T-cell (primary cell): ENCODE results near the gene ATP6V0E2. TPM values are rescaled to one million over a fixed set of nuclear protein-coding genes. Genes with fewer than 3 reads are reported as not detected.

Source experiments
- ATAC-seq, 4 experiments: fragments of 200-7000 bp in 3 of 4; fragments of 150-1000 bp in 1 of 4; cut with Tn5 transposase; replicated peaks in 1 of 4; 1 replicate in 3 of 4; 2 replicates in 1 of 4; pipeline ENCODE4 v1.10.0; 2021; ENCODE audit warnings: moderate library complexity in 3 of 4, mild to moderate bottlenecking in 2 of 4, moderate number of reproducible peaks in 1 of 4
- CTCF ChIA-PET, 2 donors: fragments of 300-600 bp; sonication (Branson Sonifier 250); formaldehyde crosslinking; loops; one replicate each; lab custom pipeline; 2022; ENCODE audit warnings: antibody characterized with exemption in 2 of 2; lab: Charles Lee
- POLR2A ChIA-PET, 2 donors: fragments of 300-600 bp; sonication (Branson Sonifier 250); formaldehyde crosslinking; loops; one replicate each; lab custom pipeline; 2022; ENCODE audit warnings: antibody characterized with exemption in 2 of 2; lab: Charles Lee
- DNase-seq, 35 experiments: peaks; one replicate each; pipeline versions ENCODE4 v3.0.0 to v3.0.0-alpha.2; 2013 to 2023
- H3K27ac ChIP-seq: one replicate; pipeline ENCODE4 v1.5.1; 2013; ENCODE audit warnings: low read length
- H3K27me3 ChIP-seq, 2 experiments: replicated peaks in 1 of 2; 1 replicate in 1 of 2; 2 replicates in 1 of 2; pipeline versions ENCODE4 v1.6.1 to v1.7.0; 2013; ENCODE audit warnings: low read length in 1 of 2, mixed read lengths in 1 of 2; ENCODE audit not compliant: control insufficient read depth in 2 of 2, insufficient read depth in 2 of 2; ENCODE audit errors: extremely low read depth in 1 of 2
- H3K36me3 ChIP-seq, 2 donors: 1 replicate in 1 of 2; 2 replicates in 1 of 2; pipeline versions ENCODE4 v1.6.1 to v1.7.0; 2013; ENCODE audit warnings: low read length in 1 of 2; ENCODE audit not compliant: control insufficient read depth in 2 of 2, insufficient read depth in 1 of 2; ENCODE audit errors: extremely low read depth in 1 of 2
- H3K4me1 ChIP-seq, 2 experiments: 1 replicate in 1 of 2; 2 replicates in 1 of 2; pipeline versions ENCODE4 v1.6.1 to v1.7.0; 2013; ENCODE audit warnings: low read length in 2 of 2, mixed read lengths in 1 of 2; ENCODE audit not compliant: insufficient read depth in 2 of 2, control insufficient read depth in 1 of 2; ENCODE audit errors: extremely low read depth in 1 of 2
- H3K4me3 ChIP-seq, 2 donors: 1 replicate in 1 of 2; 2 replicates in 1 of 2; pipeline versions ENCODE4 v1.5.1 to v1.7.0; 2013; ENCODE audit warnings: mild to moderate bottlenecking in 2 of 2, low read length in 1 of 2, moderate library complexity in 1 of 2; ENCODE audit not compliant: control insufficient read depth in 1 of 2; ENCODE audit errors: extremely low read depth in 1 of 2
- H3K9me3 ChIP-seq: 2 replicates; pipeline ENCODE4 v1.7.0; 2013
- H3K27ac Mint-ChIP-seq, 2 donors: one replicate each; pipeline ENCODE4 v1.8.0; 2020 to 2021; ENCODE audit warnings: mild to moderate bottlenecking in 2 of 2, mixed read lengths in 2 of 2
- H3K27me3 Mint-ChIP-seq, 2 donors: one replicate each; pipeline ENCODE4 v1.8.0; 2021 to 2022; ENCODE audit warnings: mixed read lengths in 2 of 2
- H3K36me3 Mint-ChIP-seq: one replicate; pipeline ENCODE4 v1.8.0; 2021; ENCODE audit warnings: mixed read lengths
- H3K4me1 Mint-ChIP-seq, 3 donors: one replicate each; pipeline ENCODE4 v1.8.0; 2020 to 2022; ENCODE audit warnings: mixed read lengths in 3 of 3, mild to moderate bottlenecking in 1 of 3
- H3K4me3 Mint-ChIP-seq, 3 donors: one replicate each; pipeline ENCODE4 v1.8.0; 2020 to 2022; ENCODE audit warnings: mild to moderate bottlenecking in 3 of 3, mixed read lengths in 3 of 3, moderate library complexity in 3 of 3
- H3K9me3 Mint-ChIP-seq, 3 donors: one replicate each; pipeline ENCODE4 v1.8.0; 2020 to 2022; ENCODE audit warnings: mixed read lengths in 3 of 3
- WGBS: methylation state at CpG from one replicate; pipeline ENCODE4 v1.1.5; 2013; ENCODE audit warnings: missing lambda C conversion rate; ENCODE audit not compliant: insufficient coverage; 5-methylcytosine and 5-hydroxymethylcytosine counted together
- total RNA-seq, 35 experiments: library from RNA in 6 of 35; stranded (reverse) in 6 of 35; fragments of 120-200 nt in 1 of 35; gene quantifications; one replicate each; pipeline versions ENCODE4 v1.2.1 to v1.2.4 and lab custom pipeline; 2013 to 2026

ATP6V0E2 gene
- total RNA-seq, 5 donors from 2014 or later (not counting 1 experiment from before 2014, with no cell fraction given) = 48.5 to 79.4 (median 63.9) TPM

- H3K27ac ChIP-seq = no peak overlapping the region
- peaks cover 9 to 14% of the 10 kb centered on the region in 2 donors for H3K27me3 Mint-ChIP-seq
- POLR2A ChIA-PET = no interaction called here
- 89% methylated on average over 10 of the region's 13 CpGs for WGBS
- CTCF ChIA-PET = interaction anchor here in 1 of 2 donors (0.6 to 0.7 kb wide), 4 partner anchors 17 to 695 kb away, joined by 3 to 9 read pairs (median 4); no protein-coding TSS in a partner anchor
- H3K9me3 ChIP-seq = no peaks in the 10 kb centered on the region
- no peak overlapping the region for H3K4me3 Mint-ChIP-seq
- no peak overlapping the region for H3K4me3 ChIP-seq
- H3K27ac Mint-ChIP-seq = no peak overlapping the region
- H3K27me3 ChIP-seq = peaks cover 0 to 25% of the 10 kb centered on the region in 2 experiments
- ATAC-seq (no peak), DNase-seq (peak in 1 of 35 experiments; percentile 11)
- H3K9me3 Mint-ChIP-seq = no peaks in the 10 kb centered on the region
- H3K36me3 ChIP-seq = no peaks in the 10 kb centered on the region
- no peaks in the 10 kb centered on the region for H3K36me3 Mint-ChIP-seq
- peaks cover 0 to 1% of the 10 kb centered on the region in 2 experiments for H3K4me1 ChIP-seq
- H3K4me1 Mint-ChIP-seq = peaks cover under 1 to 1% (median 1%) of the 10 kb centered on the region in 3 donors
Measured at GRCh38 chr7:149832332-149833041, 41.3 kb upstream of the ATP6V0E2 start.

- DNase-seq = no peak
- no peaks in the 10 kb centered on the region for H3K9me3 ChIP-seq
- Mint-ChIP-seq H3K27me3 (peaks cover 9 to 14% of the 10 kb centered on the region in 2 donors), H3K4me1 (peaks cover 8% of the 10 kb centered on the region in 3 donors), H3K27ac (no peak overlapping the region), H3K36me3 (no peaks in the 10 kb centered on the region), H3K9me3 (no peaks in the 10 kb centered on the region), H3K4me3 (no peak overlapping the region)
- H3K27me3 ChIP-seq = peaks cover 0 to 25% of the 10 kb centered on the region in 2 experiments
- no peak for ATAC-seq
- no peaks in the 10 kb centered on the region for H3K36me3 ChIP-seq
- H3K4me1 ChIP-seq = peaks cover 0 to 8% of the 10 kb centered on the region in 2 experiments
- 76% methylated on average over 11 of the region's 12 CpGs for WGBS
- POLR2A ChIA-PET = no interaction called here
- H3K27ac ChIP-seq = no peak overlapping the region
- H3K4me3 ChIP-seq = no peak overlapping the region
- CTCF ChIA-PET = no interaction called here
Measured at GRCh38 chr7:149833495-149834130, 40.2 kb upstream of the ATP6V0E2 start.

- ChIA-PET POLR2A (no interaction called here), CTCF (interaction anchor here in 1 of 2 donors (0.5 kb wide), 1 partner anchor 61 kb away, joined by 5 read pairs; the partner anchor contains the start of gene ZNF467)
- peaks cover 9 to 14% of the 10 kb centered on the region in 2 donors for H3K27me3 Mint-ChIP-seq
Measured at GRCh38 chr7:149834601-149835000, 39.2 kb upstream of the ATP6V0E2 start.

GRCh38 chr7:149836434-149836833 is 37.3 kb upstream of the ATP6V0E2 start:
- POLR2A ChIA-PET = no interaction called here
- Mint-ChIP-seq H3K4me1 (peaks cover 30 to 32% (median 30%) of the 10 kb centered on the region in 3 donors), H3K4me3 (no peak overlapping the region), H3K9me3 (no peaks in the 10 kb centered on the region), H3K27me3 (peaks cover 9% of the 10 kb centered on the region in 2 donors), H3K27ac (no peak overlapping the region), H3K36me3 (no peaks in the 10 kb centered on the region)
- ATAC-seq = no peak
- H3K27me3 ChIP-seq = peaks cover 0 to 15% of the 10 kb centered on the region in 2 experiments
- no peak overlapping the region for H3K4me3 ChIP-seq
- no CpG with 5 or more reads among the region's 1 CpG for WGBS
- H3K27ac ChIP-seq = no peak overlapping the region
- H3K9me3 ChIP-seq = no peaks in the 10 kb centered on the region
- no peaks in the 10 kb centered on the region for H3K36me3 ChIP-seq
- no peak for DNase-seq
- peaks cover 10 to 18% of the 10 kb centered on the region in 2 experiments for H3K4me1 ChIP-seq
- CTCF ChIA-PET = no interaction called here

More at GRCh38 chr7:149834601-149835000, 39.2 kb upstream of the ATP6V0E2 start:
- Mint-ChIP-seq H3K9me3 (no peaks in the 10 kb centered on the region), H3K27ac (no peak overlapping the region), H3K36me3 (no peaks in the 10 kb centered on the region), H3K4me1 (peaks cover 17% of the 10 kb centered on the region in 3 donors), H3K4me3 (no peak overlapping the region)
- peaks cover 5 to 17% of the 10 kb centered on the region in 2 experiments for H3K4me1 ChIP-seq
- no peak overlapping the region for H3K27ac ChIP-seq
- ATAC-seq (no peak), DNase-seq (no peak)
- WGBS = 85% methylated on average over 8 of the region's 8 CpGs
- no peaks in the 10 kb centered on the region for H3K36me3 ChIP-seq
- H3K4me3 ChIP-seq = no peak overlapping the region
- H3K27me3 ChIP-seq = peaks cover 0 to 25% of the 10 kb centered on the region in 2 experiments
- no peaks in the 10 kb centered on the region for H3K9me3 ChIP-seq

- ATAC-seq (no peak), DNase-seq (no peak)
- 10% methylated on average over 10 of the region's 17 CpGs for WGBS
- Histone ChIP-seq H3K36me3 (no peaks in the 10 kb centered on the region), H3K4me1 (peaks cover 14 to 18% of the 10 kb centered on the region in 2 experiments), H3K4me3 (no peak overlapping the region), H3K9me3 (no peaks in the 10 kb centered on the region), H3K27me3 (peaks cover 0 to 6% of the 10 kb centered on the region in 2 experiments), H3K27ac (no peak overlapping the region)
- Mint-ChIP-seq H3K4me1 (peaks cover 39 to 40% (median 40%) of the 10 kb centered on the region in 3 donors), H3K4me3 (peak overlapping the region; percentile 73 to 91 (median 87)), H3K9me3 (no peaks in the 10 kb centered on the region), H3K27me3 (peaks cover 3 to 4% of the 10 kb centered on the region in 2 donors), H3K27ac (peak overlapping the region; percentile 89 to 90), H3K36me3 (no peaks in the 10 kb centered on the region)
- POLR2A ChIA-PET = interaction anchor here in 1 of 2 donors (1.0 kb wide), 1 partner anchor 32 kb away, joined by 6 read pairs; no protein-coding TSS in a partner anchor
- CTCF ChIA-PET = interaction anchor here in 1 of 2 donors (1.0 to 1.3 kb wide), 2 partner anchors 32 to 45 kb away, joined by 5 to 7 read pairs; no protein-coding TSS in a partner anchor
Measured at GRCh38 chr7:149837564-149838223, 36.1 kb upstream of the ATP6V0E2 start.
